COR-L47 (cell line): ENCODE results near the gene TGDS.
"Not testable (repeated sequence)": the region's sequence is repeated elsewhere in the genome, so short reads cannot be mapped to it uniquely, and the experiment has no call there.

Experiments used
- DNase-seq: peaks from one replicate; lab custom pipeline; 2025; lab: John Stamatoyannopoulos, UW

The TGDS gene, protein sequence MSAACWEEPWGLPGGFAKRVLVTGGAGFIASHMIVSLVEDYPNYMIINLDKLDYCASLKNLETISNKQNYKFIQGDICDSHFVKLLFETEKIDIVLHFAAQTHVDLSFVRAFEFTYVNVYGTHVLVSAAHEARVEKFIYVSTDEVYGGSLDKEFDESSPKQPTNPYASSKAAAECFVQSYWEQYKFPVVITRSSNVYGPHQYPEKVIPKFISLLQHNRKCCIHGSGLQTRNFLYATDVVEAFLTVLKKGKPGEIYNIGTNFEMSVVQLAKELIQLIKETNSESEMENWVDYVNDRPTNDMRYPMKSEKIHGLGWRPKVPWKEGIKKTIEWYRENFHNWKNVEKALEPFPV

GRCh38 chr13:94595950-94596574, at the start of gene TGDS:
TGDS (minus strand) TSS chr13:94596152; CDS start chr13:94596136, 16 bp downstream.
- DNase-seq, result peak; percentile 92

GRCh38 chr13:94641409-94641941, 45.5 kb upstream of the TGDS start:
- peak; percentile 75 for DNase-seq

- DNase-seq, result no peak
Measured at GRCh38 chr13:94640721-94641120, 44.8 kb upstream of the TGDS start.

DNA sequence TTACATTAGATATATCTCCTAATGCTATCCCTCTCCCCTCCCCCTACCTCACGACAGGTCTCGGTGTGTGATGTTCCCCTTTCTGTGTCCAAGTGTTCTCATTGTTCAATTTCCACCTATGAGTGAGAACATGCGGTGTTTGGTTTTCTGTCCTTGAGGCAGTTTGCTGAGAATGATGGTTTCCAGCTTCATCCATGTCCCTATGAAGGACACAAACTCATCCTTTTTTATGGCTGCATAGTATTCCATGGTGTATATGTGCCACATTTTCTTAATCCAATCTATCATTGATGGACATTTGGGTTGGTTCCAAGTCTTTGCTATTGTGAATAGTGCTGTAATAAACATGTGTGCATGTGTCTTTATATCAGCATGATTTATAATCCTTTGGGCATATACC, 41.7 kb upstream of the TGDS start:
- not testable (repeated sequence) for DNase-seq

DNA sequence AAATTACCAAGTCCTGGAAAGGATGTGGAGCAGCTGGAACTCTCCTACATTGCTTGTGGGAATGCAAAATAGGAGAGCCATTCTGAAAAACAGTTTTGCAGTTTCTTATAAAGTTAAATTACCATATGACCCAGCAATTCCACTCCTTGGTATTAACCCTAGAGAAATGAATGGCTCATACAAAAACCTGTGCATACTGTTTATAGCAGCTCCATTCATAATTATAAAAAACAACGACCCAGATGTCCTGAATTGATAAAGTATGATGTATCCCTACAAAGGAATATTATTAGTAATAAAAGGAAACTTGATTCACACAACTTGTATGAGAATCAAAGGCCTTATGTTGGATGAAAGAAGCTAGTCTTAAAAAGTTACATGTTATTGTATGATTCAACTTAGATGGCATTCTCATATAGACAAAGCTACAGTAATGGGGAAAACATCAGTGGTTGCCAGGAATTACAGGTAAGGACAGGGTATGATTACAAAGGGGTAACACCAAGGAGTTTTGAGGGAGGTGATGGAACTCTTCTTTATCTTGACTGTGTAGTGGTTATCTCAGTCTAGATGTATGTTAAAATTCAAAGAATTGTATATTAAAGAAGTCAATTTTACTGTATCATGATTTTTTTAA, 41.1 kb upstream of the TGDS start:
- DNase-seq, result no peak

DNA sequence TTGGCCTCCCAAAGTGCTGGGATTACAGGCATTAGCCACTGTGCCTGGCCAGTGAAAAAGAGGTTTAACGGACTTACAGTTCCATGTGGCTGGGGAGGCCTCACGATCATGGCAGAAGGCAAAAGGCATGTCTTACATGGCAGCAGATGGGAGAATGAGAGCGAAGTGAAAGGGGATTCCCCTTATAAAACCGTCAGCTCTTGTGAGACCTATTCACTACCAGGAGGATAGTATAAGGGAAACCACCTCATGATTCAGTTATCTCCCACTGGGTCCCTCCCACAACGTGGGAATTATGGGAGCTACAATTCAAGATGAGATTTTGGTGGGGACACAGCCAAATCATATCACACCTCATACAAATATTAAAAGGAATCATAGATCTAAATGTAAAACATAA, 40.1 kb upstream of the TGDS start:
- DNase-seq, result not testable (repeated sequence)

GRCh38 chr13:94632226-94632980, 36.5 kb upstream of the TGDS start:
- no peak for DNase-seq

DNA sequence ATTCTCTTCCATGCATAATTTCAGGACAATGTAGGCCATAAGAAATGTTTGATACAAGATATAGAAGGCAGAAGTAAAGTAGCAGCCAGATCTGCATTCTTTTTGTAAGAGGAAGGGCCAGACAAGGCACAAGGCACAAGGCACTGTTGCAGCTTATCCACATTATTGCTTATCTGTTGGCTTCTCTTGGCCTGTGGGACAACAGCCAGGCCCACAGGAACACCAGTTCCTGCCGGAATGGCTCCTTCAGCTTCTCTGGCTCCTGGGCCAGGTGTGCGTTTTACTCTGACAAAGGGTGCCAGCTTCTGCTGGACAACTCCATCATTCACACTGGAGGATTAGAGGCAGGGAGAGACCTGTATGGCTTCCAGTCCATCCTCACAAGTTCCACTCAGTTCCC, 34.9 kb upstream of the TGDS start:
- DNase-seq, result no peak

- DNase-seq, result no peak
Measured at GRCh38 chr13:94623316-94623715, 27.4 kb upstream of the TGDS start.

DNA sequence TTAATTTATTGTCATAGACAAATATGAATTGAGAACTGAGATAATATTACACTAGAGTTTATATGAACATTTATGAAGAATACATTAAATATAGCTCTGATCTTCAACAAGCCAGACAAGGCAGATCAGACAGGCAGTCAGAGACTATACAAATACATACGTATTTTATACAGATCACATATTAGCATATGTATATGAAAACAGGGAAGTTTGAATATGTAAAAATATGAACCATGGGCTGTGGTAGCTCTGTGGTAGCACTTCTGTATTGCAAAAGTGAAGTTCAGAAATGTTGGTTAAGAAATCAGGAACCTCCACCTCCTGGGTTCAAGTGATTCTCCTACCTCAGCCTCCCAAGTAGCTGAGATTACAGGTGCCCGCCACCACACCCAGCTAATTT, 26.4 kb upstream of the TGDS start:
- DNase-seq, result no peak

DNA sequence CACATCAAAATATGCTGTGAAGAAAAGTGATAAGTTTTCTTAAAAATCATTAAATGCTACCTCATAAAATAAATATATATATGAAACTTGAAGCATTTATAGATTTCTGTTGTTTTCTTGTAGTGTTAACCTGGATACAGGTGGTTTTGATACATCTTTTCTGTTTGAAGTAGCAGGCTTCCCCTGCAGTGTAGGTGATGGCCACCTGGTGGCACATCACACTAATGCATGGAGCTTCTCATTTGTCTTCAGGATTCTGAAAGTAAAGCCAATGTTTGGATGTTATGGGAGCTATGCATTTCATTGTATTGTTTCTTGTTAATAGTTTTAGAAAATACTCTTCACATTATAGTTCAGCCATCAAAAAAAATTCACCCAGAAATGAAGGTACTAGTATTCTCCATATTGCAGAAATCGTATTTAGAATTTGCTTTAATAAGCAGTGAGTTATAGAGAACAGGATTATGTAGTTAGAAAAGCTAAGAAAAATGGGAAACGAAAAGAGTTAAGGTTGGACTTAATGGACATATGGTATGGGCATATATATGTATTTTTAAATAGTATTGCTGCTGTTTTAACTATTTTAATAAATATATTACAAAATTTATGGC, 24.4 kb upstream of the TGDS start:
- DNase-seq, result peak; percentile 52

DNA sequence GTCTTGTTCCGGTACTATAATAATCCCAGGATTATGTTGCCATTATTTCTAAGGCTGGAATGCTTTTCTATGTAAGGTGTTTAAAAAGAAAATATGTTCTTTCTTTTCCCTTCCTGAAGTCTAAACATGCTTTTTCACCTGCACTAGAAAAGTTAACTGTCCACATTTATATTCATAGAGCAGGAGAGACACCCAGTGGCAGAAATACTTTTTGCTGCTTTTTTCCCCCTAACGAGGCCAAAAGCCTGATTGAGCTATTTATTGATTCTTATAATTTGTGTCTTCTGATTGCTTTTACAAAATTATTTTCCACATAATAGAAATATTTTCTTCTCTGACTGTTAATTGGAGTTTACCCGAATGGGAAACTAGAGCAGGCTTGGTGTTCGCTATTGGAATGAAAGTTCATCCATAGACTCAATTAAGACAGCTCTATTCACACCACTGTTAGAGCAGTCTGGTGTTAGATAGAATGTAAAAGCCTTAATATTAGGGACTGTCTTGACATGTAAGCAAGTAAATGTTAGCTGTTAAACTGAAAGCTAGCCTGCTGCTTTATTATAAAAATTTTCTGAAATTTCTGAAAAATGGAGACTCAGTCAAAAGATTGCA, 21.5 kb upstream of the TGDS start:
- DNase-seq, result peak; percentile 10

DNA sequence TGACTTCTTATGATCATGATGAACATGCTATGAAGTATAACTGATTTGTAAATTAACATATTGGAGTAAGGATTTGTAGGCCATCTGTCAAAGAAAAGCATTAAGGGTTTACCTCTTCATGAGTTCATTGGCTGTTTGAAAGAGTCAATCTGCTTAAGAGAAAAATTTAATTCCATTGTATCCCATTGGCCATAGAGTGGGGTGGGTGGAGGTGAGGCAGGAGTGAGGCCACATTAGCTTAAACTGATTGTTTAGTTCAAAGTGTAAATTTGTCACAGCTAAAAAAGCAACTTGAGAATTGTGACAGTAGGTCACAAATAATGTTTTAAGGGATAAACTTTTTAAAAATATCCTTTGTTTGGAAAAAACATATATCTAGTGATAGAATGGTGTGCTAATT, 17.1 kb upstream of the TGDS start:
- no peak for DNase-seq

DNA sequence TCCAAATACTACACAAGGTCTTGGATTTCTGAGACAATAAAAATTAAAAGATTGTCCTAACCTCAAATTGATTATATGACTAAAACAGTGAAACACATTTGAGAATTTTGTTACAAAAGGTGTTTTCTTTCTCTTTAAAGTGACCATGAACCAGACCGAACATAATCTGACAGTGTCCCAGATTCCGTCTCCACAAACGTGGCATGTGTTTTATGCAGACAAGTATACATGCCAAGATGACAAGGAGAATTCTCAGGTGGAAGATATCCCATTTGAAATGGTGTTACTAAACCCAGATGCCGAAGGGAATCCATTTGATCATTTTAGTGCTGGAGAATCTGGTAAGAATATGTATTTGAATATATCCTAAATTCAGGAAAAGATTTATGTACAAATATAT, 16.1 kb upstream of the TGDS start:
- DNase-seq, result no peak

GRCh38 chr13:94610475-94610874, 14.5 kb upstream of the TGDS start:
- no peak for DNase-seq

DNA sequence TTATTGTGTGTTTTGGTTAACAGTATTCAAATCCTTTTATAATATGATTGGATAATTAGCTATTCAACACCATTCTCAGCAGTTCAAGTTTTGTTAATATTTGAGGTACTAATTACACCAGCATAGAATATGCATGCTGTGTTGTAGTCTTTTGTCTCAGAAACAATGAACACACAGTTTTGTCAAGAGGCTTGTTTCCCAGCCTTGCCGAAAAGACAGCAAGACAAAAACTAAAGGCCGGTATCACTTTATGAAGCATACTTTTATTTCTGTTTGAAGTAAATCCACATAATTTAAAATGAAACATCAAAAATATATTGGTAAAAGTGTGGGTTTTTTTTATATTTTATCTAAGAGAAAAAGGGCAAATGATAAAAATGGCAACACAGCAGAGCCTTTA, 13.2 kb upstream of the TGDS start:
- DNase-seq, result peak; percentile 42

- DNase-seq, result no peak
Measured at GRCh38 chr13:94608586-94608985, 12.6 kb upstream of the TGDS start.

DNA sequence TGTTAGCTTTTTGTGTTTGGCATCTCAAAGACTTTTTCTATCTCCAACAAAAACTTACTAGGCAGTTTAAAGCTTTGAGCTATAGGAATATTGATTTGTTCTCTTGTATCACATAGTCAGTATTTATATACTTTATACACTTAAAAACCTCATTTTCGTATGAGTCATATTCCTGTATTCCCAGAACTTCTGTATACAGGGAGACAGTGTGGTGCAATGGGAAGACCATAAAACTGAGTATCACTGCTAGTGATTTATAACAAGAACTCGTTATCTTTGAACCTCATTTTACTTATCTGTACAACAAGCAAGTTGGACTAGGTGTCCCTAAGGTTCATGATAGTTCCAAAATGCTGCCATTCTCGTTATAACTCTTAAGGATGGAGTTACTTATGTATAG, 12.0 kb upstream of the TGDS start:
- DNase-seq, result no peak

- no peak for DNase-seq
Measured at GRCh38 chr13:94607056-94607455, 11.1 kb upstream of the TGDS start.

DNA sequence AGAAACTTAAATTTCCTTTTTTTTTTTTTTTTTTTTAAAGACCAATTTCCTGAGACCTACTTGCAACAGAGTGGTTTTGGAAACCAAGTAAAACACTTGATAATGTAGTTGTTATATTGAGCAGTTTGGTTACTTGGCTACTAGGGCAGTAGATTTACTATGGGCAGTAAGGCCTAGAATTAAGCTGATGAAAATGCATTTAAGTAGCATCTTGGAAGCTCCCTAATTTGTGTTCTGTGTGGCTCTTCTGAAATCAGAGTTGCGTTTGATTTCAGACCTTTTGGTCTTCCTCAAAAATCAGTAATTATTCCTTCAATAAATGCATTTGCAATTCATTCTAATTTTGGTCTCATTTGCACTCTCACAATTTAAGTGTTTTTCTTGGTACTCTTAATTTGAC, 6.5 kb upstream of the TGDS start:
- DNase-seq, result no peak
